Fibroblast of skin of abdomen (primary cell): ENCODE measurements around the gene SYTL3.
"Not testable (repeated sequence)": the region's sequence is repeated elsewhere in the genome, so short reads cannot be mapped to it uniquely, and the experiment has no call there.

Source experiments
- DNase-seq: peaks from one replicate; pipeline ENCODE4 v3.0.0-alpha.2; 2013

Gene SYTL3

GRCh38 chr6:158694913-158695312 is 45.1 kb downstream of the SYTL3 start:
- no peak for DNase-seq

- DNase-seq, result peak; percentile 35
These were observed 48.0 kb downstream of the SYTL3 start for GRCh38 chr6:158697811-158698210.

GRCh38 chr6:158698931-158699330 is 49.1 kb downstream of the SYTL3 start:
- no peak for DNase-seq

DNA sequence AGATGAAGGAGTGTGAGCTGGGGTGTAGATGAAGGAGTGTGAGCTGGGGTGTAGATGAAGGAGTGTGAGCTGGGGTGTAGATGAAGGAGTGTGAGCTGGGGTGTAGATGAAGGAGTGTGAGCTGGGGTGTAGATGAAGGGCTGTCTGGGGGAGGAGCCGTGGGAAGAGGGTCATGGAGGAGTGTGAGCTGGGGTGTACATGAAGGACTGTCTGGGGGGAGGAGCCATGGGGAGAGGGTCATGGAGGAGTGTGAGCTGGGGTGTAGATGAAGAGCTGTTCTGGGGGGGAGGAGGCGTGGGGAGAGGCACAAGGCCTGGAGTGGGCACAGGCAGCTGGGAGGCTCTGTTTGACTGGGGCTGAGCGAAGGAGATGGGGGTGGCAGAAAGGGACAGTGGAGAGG is 51.4 kb downstream of the SYTL3 start:
- DNase-seq, result not testable (repeated sequence)

- DNase-seq, result no peak
These were observed 53.4 kb downstream of the SYTL3 start for GRCh38 chr6:158703111-158703836.

- peak; percentile 47 for DNase-seq
These were observed 54.3 kb downstream of the SYTL3 start for GRCh38 chr6:158703837-158704822.

- no peak for DNase-seq
These were observed 55.7 kb downstream of the SYTL3 start for GRCh38 chr6:158705386-158706126.

GRCh38 chr6:158706369-158706982 is 56.6 kb downstream of the SYTL3 start:
- peak; percentile 37 for DNase-seq

GRCh38 chr6:158707120-158707820 is 57.4 kb downstream of the SYTL3 start:
- DNase-seq, result no peak

DNA sequence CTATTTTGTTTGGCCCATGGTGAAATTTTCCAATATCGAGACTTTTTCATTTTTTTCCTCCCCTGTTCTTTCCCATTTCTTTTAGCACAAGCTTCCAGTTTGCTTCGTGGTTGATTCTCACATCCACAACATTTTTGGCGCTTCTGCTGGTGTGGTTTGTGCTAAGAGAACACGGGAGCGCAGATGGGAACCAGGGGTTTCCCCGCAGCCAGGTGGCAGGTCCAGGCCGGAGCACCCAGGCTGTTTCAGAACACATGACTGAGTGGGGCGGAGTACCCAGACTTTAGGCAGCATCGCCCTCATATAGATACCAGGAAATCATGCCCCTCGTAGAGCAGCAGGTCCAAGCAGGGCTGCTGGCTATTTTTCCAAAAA is 58.0 kb downstream of the SYTL3 start:
- DNase-seq, result no peak

GRCh38 chr6:158708239-158708638 is 58.4 kb downstream of the SYTL3 start:
- DNase-seq, result no peak

DNA sequence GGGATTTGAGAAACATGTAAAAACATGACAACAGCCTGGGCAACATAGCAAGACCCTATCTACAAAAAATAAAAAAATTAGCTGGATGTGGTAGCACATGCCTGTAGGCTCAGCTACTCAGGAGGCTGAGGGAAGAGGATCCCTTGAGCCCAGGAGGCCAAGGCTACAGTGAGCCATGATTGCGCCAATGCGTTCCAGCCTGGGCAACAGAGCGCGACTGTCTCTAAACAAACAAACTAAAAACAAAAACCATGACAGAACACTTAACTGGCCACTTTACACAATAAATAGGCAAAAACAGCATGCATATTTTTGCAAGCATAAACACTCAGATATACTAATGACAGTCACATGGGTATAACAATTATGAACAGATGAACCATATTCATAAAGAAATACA is 60.0 kb downstream of the SYTL3 start:
- DNase-seq, result no peak

GRCh38 chr6:158711264-158711663 is 61.4 kb downstream of the SYTL3 start:
- no peak for DNase-seq

DNA sequence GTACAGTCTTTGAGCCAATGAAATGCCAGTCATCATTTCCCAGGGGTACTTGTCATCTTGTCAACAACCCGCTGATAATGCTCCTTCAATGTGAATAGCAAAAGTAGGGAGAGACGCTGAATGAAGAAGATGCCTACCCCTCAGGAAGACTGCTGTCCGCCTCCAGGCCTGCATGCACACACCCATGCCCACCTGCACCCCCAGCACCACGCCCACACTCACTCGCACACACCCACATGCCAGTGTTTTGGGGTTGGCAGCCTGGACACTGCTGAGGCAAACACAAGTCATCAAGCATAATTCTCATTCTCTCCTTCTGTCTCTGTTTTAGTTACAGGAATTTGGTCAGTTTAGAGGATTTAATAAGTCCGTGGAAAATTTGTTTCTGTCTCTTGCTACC is 63.6 kb downstream of the SYTL3 start:
- DNase-seq, result no peak

DNA sequence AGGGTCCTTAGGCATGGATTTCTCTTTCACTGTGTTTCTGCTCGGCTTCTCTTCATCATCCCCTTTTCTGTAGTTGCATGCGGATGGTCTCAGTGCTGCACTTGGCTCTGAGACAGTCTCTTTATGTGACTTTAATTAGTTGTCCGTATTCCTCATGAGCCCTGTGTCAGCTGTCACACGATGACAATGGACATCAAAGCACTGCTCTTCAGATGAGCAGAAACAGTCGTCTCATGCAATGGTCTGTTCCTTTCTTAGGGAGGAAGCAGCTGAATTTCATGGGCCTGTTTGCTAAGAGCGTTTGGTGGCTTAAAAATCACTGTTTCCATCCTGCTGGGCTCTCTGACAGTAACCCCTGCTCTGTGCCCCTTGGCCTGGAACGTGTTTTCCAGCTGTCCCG is 64.9 kb downstream of the SYTL3 start:
- no peak for DNase-seq

- DNase-seq, result no peak
These were observed 65.8 kb downstream of the SYTL3 start for GRCh38 chr6:158715330-158716311.

- no peak for DNase-seq
These were observed 67.8 kb downstream of the SYTL3 start for GRCh38 chr6:158717341-158718330.

GRCh38 chr6:158718461-158719046 is 68.7 kb downstream of the SYTL3 start:
- DNase-seq, result no peak

DNA sequence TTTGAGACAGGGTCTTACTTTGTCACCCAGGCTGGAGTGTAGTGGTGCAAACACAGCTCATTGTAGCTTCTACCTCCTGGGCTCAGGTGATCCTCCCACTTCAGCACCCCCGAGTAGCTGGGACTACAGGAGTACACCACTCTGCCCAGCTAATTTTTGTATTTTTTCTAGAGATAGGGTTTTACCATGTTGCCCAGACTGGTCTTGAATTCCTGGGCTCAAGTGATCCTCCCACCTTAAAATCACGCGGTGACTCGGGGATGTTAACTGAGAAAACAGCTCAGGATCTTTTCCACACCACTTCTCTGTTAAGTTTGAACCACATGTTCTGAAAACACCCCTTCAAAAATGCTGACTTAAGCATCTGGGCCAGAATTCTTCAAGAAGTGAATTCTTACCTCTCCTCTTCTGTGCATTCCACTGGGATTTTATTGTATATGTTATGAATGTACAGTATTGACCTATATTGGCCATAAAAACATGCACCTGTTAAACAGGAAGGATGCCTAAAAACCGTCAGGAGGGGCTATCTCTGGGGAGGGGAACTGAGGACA is 72.4 kb downstream of the SYTL3 start:
- no peak for DNase-seq
